Uterus (tissue), 4 donors: ENCODE results near the gene DAP. TPM values are rescaled to one million over a fixed set of nuclear protein-coding genes. Genes with fewer than 3 reads are reported as not detected.

Experiments
- DNase-seq, 2 donors: peaks; one replicate each; pipeline ENCODE4 v3.0.0-alpha.2; 2019 to 2020
- H3K27ac ChIP-seq, 2 donors: fragments of 200-600 bp; sonication (generic); 1 replicate in 1 of 2; 2 replicates in 1 of 2; pipeline ENCODE4 v1.5.1; 2016 to 2018
- H3K27me3 ChIP-seq, 2 donors: fragments of 200-600 bp; sonication (generic); one replicate each; pipeline ENCODE4 v1.5.1; 2018 to 2019; ENCODE audit warnings: control low read depth in 1 of 2
- H3K36me3 ChIP-seq, 2 donors: fragments of 200-600 bp; sonication (generic); one replicate each; pipeline ENCODE4 v1.5.1; 2019; ENCODE audit warnings: control low read depth in 1 of 2
- H3K4me1 ChIP-seq, 2 donors: fragments of 200-600 bp; sonication (generic); one replicate each; pipeline ENCODE4 v1.5.1; 2018 to 2019; ENCODE audit warnings: control low read depth in 1 of 2
- H3K4me3 ChIP-seq, 2 donors: fragments of 200-600 bp; sonication (generic); 1 replicate in 1 of 2; 2 replicates in 1 of 2; pipeline ENCODE4 v1.5.1; 2018 to 2019; ENCODE audit warnings: mild to moderate bottlenecking in 1 of 2
- H3K9me3 ChIP-seq, 2 donors: fragments of 200-600 bp; sonication (generic); one replicate each; pipeline ENCODE4 v1.5.1; 2019; ENCODE audit warnings: control low read depth in 1 of 2
- POLR2A ChIP-seq, 2 donors: fragments of 450-650 bp; IDR thresholded peaks; one replicate each; pipeline ENCODE4 v1.6.1; 2016; ENCODE audit warnings: antibody characterized with exemption in 2 of 2, mild to moderate bottlenecking in 1 of 2, moderate library complexity in 1 of 2
- intact Hi-C: fragments of 100-400 bp; cut with DNase I; formaldehyde crosslinking; loops from one replicate; pipeline ENCODE4 v1.15.1; 2023; ENCODE audit warnings: low total_unique reads
- total RNA-seq, 4 donors: library from RNA; depleted of rRNA in 3 of 4; stranded (reverse); fragments of >200 nt in 3 of 4; gene quantifications; one replicate each; pipeline versions ENCODE4 v1.1.0 to v1.2.4, GENCODE V29; 2014 to 2023
- TF ChIP-seq, protein P1 (sequence below), 4 experiments: fragments of 200-600 bp in 2 of 4; fragments of 450-650 bp in 2 of 4; sonication (generic) in 2 of 4; IDR thresholded peaks; one replicate each; pipeline ENCODE4 v1.5.1; 2016 to 2019; ENCODE audit warnings: antibody characterized with exemption in 4 of 4, mild to moderate bottlenecking in 2 of 4, moderate library complexity in 1 of 4
- donor health status: DM: yes; HTN: yes; CAD: no.

The DAP gene
- total RNA-seq, 4 donors from 2014 or later, result 38.2 to 83.9 (median 50.0) TPM

GRCh38 chr5:10708189-10708944, 52.7 kb downstream of the DAP start:
- Histone ChIP-seq H3K36me3 (no peaks in the 10 kb centered on the region), H3K27me3 (no peaks in the 10 kb centered on the region), H3K27ac (no peak overlapping the region), H3K9me3 (no peaks in the 10 kb centered on the region), H3K4me1 (peaks cover 3 to 5% of the 10 kb centered on the region in 2 donors), H3K4me3 (no peak overlapping the region)
- no peak for DNase-seq
- TF ChIP-seq POLR2A (IDR thresholded peaks at IDR 0.05), result no peak
- TF ChIP-seq, protein P1, sequence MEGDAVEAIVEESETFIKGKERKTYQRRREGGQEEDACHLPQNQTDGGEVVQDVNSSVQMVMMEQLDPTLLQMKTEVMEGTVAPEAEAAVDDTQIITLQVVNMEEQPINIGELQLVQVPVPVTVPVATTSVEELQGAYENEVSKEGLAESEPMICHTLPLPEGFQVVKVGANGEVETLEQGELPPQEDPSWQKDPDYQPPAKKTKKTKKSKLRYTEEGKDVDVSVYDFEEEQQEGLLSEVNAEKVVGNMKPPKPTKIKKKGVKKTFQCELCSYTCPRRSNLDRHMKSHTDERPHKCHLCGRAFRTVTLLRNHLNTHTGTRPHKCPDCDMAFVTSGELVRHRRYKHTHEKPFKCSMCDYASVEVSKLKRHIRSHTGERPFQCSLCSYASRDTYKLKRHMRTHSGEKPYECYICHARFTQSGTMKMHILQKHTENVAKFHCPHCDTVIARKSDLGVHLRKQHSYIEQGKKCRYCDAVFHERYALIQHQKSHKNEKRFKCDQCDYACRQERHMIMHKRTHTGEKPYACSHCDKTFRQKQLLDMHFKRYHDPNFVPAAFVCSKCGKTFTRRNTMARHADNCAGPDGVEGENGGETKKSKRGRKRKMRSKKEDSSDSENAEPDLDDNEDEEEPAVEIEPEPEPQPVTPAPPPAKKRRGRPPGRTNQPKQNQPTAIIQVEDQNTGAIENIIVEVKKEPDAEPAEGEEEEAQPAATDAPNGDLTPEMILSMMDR (IDR thresholded peaks at IDR 0.05), result no peak
- intact Hi-C loops, result no loop called here

DNA sequence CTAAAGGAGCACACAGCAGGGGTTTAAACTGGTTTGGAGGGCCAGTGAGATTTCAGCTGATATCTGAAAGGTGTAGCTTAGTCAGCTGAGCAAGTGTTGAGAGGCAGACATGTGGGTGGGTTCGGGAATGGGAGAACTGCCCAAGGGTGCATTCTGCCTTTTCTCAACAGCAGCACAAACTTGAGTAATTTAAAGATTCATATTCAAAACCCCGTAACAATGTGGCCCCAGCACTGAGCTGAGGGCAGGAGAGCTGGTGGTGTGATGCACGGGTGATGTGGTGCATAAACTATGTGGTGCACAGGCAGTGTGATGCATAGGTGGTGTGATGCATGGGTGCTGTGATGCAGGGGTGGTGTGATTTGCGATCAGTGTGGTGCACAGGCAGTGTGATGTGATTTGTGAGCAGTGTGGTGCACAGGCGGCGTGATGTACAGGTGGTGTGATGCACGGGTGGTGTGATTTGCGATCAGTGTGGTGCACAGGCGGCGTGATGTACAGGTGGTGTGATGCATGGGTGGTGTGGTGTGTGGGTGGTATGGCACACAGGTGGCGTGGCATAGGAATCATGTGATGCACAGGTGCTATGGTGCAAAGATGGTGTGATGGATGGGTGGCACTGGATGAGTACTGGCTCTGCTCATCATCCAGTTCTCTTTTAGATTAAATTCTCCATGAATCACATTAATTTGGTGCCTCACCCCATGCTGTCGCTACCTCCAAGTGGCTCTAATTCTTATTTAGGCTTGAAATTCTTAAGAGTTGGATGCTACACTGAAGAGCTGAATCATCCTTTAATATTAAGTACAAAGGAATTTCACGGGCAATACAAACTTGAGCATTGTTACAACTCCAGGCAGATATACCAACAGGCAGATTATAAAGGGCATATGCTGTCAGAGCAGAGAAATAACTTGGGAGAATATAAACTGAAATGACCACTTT, 53.6 kb downstream of the DAP start:
- Histone ChIP-seq H3K9me3 (no peaks in the 10 kb centered on the region), H3K27ac (no peak overlapping the region), H3K4me3 (no peak overlapping the region), H3K36me3 (no peaks in the 10 kb centered on the region), H3K4me1 (peaks cover 3 to 7% of the 10 kb centered on the region in 2 donors), H3K27me3 (no peaks in the 10 kb centered on the region)
- intact Hi-C loops, result no loop called here
- TF ChIP-seq POLR2A (IDR thresholded peaks at IDR 0.05), result no peak
- TF ChIP-seq, protein P1 (IDR thresholded peaks at IDR 0.05), result no peak
- no peak for DNase-seq

GRCh38 chr5:10706326-10706725, 54.7 kb downstream of the DAP start:
- intact Hi-C loops, result no loop called here
- H3K27ac ChIP-seq, result no peak overlapping the region
- no peaks in the 10 kb centered on the region for H3K9me3 ChIP-seq
- H3K27me3 ChIP-seq, result no peaks in the 10 kb centered on the region
- peaks cover 3 to 7% of the 10 kb centered on the region in 2 donors for H3K4me1 ChIP-seq
- no peaks in the 10 kb centered on the region for H3K36me3 ChIP-seq
- no peak overlapping the region for H3K4me3 ChIP-seq
- TF ChIP-seq, protein P1 (IDR thresholded peaks at IDR 0.05), result no peak
- TF ChIP-seq POLR2A (IDR thresholded peaks at IDR 0.05), result no peak
- DNase-seq, result no peak

DNA sequence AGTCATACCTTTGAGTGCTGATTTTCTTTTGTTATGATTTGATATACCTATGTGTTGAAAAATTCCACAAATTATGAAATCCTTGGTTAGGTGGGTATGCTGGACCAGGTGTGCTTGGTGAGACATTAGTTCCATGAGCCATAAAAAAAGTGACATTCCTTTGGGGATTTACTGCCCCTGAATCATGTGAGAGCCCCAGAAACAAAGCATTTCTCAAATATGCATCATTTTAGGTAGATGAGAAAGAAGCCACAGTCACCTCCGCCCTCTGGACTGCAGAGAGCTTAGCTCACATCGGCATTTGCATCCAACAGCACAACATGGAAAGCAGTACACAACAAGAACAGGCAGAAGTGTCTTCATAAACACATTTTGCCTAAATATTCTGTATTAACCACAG, 55.3 kb downstream of the DAP start:
- H3K9me3 ChIP-seq, result no peaks in the 10 kb centered on the region
- H3K36me3 ChIP-seq, result no peaks in the 10 kb centered on the region
- TF ChIP-seq POLR2A (IDR thresholded peaks at IDR 0.05), result no peak
- TF ChIP-seq, protein P1 (IDR thresholded peaks at IDR 0.05), result no peak
- intact Hi-C loops, result no loop called here
- H3K27me3 ChIP-seq, result no peaks in the 10 kb centered on the region
- DNase-seq, result no peak
- H3K27ac ChIP-seq, result peak overlapping the region in 1 of 2 donors; percentile 13
- no peak overlapping the region for H3K4me3 ChIP-seq
- H3K4me1 ChIP-seq, result peaks cover 3 to 7% of the 10 kb centered on the region in 2 donors
